ENCODE measurements around the gene FANCF.

DNA sequence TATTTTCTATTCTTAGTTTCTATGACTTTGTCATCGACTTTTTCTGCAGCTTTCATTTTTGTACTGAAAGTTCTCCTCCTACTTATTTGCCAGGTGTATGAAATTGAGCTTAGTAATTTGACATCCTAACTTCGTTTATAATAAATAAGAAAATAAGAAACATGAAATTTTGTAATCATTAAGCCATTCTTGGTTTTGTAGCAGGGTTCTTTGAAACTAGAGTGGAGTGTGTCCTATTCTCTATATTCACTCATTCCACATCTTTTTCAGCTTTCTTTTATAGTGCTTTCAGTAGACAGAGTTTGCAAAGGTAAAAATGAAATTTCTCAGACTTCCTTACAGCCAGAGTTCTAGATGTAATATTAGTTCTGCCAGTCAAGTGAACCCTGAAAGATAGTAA is 47.8 kb downstream of the FANCF start:
- TF ChIP-seq, protein P1, sequence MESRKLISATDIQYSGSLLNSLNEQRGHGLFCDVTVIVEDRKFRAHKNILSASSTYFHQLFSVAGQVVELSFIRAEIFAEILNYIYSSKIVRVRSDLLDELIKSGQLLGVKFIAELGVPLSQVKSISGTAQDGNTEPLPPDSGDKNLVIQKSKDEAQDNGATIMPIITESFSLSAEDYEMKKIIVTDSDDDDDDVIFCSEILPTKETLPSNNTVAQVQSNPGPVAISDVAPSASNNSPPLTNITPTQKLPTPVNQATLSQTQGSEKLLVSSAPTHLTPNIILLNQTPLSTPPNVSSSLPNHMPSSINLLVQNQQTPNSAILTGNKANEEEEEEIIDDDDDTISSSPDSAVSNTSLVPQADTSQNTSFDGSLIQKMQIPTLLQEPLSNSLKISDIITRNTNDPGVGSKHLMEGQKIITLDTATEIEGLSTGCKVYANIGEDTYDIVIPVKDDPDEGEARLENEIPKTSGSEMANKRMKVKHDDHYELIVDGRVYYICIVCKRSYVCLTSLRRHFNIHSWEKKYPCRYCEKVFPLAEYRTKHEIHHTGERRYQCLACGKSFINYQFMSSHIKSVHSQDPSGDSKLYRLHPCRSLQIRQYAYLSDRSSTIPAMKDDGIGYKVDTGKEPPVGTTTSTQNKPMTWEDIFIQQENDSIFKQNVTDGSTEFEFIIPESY (IDR thresholded peaks at IDR 0.05; ENCODE audit: borderline replicate concordance, low read depth), result no peak
- TF ChIP-seq PBX3 (IDR thresholded peaks at IDR 0.05) (no peak), POLR2AphosphoS5 (IDR thresholded peaks at IDR 0.05; ENCODE audit: low read depth, low read length) (no peak), RFX5 (IDR thresholded peaks at IDR 0.05; ENCODE audit: low read length) (no peak), CTCF (IDR thresholded peaks at IDR 0.05) (no peak), RAD21 (IDR thresholded peaks at IDR 0.05; ENCODE audit: low read length) (no peak), NFIC (IDR thresholded peaks at IDR 0.05; ENCODE audit: borderline replicate concordance) (no peak)
- TF ChIP-seq, protein P2, sequence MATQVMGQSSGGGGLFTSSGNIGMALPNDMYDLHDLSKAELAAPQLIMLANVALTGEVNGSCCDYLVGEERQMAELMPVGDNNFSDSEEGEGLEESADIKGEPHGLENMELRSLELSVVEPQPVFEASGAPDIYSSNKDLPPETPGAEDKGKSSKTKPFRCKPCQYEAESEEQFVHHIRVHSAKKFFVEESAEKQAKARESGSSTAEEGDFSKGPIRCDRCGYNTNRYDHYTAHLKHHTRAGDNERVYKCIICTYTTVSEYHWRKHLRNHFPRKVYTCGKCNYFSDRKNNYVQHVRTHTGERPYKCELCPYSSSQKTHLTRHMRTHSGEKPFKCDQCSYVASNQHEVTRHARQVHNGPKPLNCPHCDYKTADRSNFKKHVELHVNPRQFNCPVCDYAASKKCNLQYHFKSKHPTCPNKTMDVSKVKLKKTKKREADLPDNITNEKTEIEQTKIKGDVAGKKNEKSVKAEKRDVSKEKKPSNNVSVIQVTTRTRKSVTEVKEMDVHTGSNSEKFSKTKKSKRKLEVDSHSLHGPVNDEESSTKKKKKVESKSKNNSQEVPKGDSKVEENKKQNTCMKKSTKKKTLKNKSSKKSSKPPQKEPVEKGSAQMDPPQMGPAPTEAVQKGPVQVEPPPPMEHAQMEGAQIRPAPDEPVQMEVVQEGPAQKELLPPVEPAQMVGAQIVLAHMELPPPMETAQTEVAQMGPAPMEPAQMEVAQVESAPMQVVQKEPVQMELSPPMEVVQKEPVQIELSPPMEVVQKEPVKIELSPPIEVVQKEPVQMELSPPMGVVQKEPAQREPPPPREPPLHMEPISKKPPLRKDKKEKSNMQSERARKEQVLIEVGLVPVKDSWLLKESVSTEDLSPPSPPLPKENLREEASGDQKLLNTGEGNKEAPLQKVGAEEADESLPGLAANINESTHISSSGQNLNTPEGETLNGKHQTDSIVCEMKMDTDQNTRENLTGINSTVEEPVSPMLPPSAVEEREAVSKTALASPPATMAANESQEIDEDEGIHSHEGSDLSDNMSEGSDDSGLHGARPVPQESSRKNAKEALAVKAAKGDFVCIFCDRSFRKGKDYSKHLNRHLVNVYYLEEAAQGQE (IDR thresholded peaks at IDR 0.05; ENCODE audit: low read depth, low read length), result no peak
